ENCODE data around the gene TTC13. TPM values are rescaled to one million over a fixed set of nuclear protein-coding genes. Genes with fewer than 3 reads are reported as not detected.

TTC13 gene
- total RNA-seq, 6 donors from 2014 or later = 18.6 to 41.9 (median 33.3) TPM

DNA sequence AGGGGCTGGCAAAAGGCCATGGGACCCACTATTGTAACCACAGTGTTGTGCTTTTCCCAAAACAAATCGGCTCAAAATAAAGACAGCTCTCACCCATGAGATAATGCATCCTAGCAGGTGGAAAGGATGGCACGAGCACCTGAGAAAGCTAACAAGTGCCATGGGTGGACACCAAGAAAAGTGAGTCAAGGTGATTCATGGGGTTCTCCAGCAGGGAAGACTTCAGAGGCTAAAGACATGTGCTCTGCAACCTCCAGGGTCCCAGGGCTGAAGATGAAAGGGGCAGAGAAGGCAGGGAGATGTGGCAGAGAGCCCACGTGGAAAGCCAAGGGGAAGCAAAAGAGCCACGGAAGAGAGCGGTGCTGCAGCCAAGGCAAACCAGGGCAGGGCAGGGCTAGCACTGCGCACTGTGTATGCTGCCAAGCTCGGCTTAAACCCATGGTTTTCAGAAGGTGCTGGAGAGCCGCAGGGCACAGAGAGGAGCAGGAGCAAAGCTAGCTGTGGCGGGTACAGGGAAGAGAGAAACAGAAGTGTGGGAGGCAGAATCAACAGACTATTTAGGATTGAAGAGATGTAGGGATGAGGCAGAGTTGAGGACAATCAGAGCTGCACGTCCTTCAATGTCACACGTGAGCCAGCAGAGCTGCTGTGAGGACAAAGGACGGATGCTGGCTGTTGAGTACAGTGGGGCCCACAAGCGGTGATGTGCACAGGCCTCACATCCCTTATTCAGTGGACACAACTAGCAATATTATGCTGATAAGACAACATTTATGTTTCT is 68.5 kb downstream of the TTC13 start:
- no peaks in the 10 kb centered on the region for H3K27me3 ChIP-seq
- WGBS, 2 donors = 82 to 88% methylated on average over 13 of the region's 13 CpGs
- H3K9me3 ChIP-seq = no peaks in the 10 kb centered on the region
- peaks cover 4 to 7% (median 6%) of the 10 kb centered on the region in 4 donors for H3K4me1 ChIP-seq
- TF ChIP-seq, protein P1, sequence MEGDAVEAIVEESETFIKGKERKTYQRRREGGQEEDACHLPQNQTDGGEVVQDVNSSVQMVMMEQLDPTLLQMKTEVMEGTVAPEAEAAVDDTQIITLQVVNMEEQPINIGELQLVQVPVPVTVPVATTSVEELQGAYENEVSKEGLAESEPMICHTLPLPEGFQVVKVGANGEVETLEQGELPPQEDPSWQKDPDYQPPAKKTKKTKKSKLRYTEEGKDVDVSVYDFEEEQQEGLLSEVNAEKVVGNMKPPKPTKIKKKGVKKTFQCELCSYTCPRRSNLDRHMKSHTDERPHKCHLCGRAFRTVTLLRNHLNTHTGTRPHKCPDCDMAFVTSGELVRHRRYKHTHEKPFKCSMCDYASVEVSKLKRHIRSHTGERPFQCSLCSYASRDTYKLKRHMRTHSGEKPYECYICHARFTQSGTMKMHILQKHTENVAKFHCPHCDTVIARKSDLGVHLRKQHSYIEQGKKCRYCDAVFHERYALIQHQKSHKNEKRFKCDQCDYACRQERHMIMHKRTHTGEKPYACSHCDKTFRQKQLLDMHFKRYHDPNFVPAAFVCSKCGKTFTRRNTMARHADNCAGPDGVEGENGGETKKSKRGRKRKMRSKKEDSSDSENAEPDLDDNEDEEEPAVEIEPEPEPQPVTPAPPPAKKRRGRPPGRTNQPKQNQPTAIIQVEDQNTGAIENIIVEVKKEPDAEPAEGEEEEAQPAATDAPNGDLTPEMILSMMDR (IDR thresholded peaks at IDR 0.05) = no peak
- TF ChIP-seq POLR2A (IDR thresholded peaks at IDR 0.05) (no peak), EP300 (IDR thresholded peaks at IDR 0.05) (no peak), POLR2AphosphoS5 (IDR thresholded peaks at IDR 0.05) (no peak)
- no peak overlapping the region for H3K4me3 ChIP-seq
- DNase-seq = no peak
- peaks cover 6 to 83% (median 15%) of the 10 kb centered on the region in 4 donors for H3K36me3 ChIP-seq
- no peak overlapping the region for H3K27ac ChIP-seq
- peak; percentile 24 to 63 for ATAC-seq (ENCODE audit: low FRiP score in 2 of 2)

GRCh38 chr1:230907472-230908205 is 71.0 kb downstream of the TTC13 start:
- H3K4me3 ChIP-seq = no peak overlapping the region
- WGBS, 2 donors = 63 to 77% methylated on average over 4 of the region's 4 CpGs
- no peak for TF ChIP-seq POLR2AphosphoS5 (IDR thresholded peaks at IDR 0.05)
- no peaks in the 10 kb centered on the region for H3K27me3 ChIP-seq
- peaks cover 6 to 71% (median 12%) of the 10 kb centered on the region in 4 donors for H3K36me3 ChIP-seq
- ATAC-seq (ENCODE audit: low FRiP score in 2 of 2) (peak in 1 of 2 donors; percentile 71), DNase-seq (no peak)
- peaks cover 0 to 7% (median 6%) of the 10 kb centered on the region in 4 donors for H3K4me1 ChIP-seq
- no peaks in the 10 kb centered on the region for H3K9me3 ChIP-seq
- H3K27ac ChIP-seq = peak overlapping the region in 1 of 4 donors; percentile 35

DNA sequence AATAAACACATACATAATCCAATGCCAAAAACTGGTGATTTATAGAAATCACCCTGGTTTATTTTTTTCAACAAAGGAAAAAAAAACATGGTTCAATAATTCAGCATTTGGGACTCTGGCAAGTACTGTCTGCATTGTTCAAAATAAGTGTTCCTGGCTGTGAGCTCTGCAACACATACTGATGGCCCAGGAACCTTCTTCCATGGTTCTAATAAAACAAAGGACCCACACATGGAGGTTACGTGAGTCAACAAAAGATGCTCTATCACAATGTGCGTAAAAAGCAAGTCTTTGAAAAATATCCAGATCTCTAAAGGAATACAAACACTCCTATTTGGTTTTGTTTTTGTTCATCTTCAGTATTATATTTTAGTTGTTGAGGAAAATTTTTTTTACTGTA is 72.4 kb downstream of the TTC13 start:
- 90 to 93% methylated on average over 2 of the region's 2 CpGs for WGBS, 2 donors
- DNase-seq = no peak
- ATAC-seq (ENCODE audit: low FRiP score in 2 of 2) = no peak
- TF ChIP-seq EP300 (IDR thresholded peaks at IDR 0.05) = no peak
- no peak for TF ChIP-seq POLR2AphosphoS5 (IDR thresholded peaks at IDR 0.05)
- no peak for TF ChIP-seq POLR2A (IDR thresholded peaks at IDR 0.05)
- TF ChIP-seq, protein P1 (IDR thresholded peaks at IDR 0.05) = no peak
- Histone ChIP-seq H3K36me3 (peaks cover 6 to 59% (median 12%) of the 10 kb centered on the region in 4 donors), H3K27me3 (no peaks in the 10 kb centered on the region), H3K4me1 (peaks cover 0 to 8% (median 6%) of the 10 kb centered on the region in 4 donors), H3K27ac (no peak overlapping the region), H3K9me3 (no peaks in the 10 kb centered on the region), H3K4me3 (no peak overlapping the region)

DNA sequence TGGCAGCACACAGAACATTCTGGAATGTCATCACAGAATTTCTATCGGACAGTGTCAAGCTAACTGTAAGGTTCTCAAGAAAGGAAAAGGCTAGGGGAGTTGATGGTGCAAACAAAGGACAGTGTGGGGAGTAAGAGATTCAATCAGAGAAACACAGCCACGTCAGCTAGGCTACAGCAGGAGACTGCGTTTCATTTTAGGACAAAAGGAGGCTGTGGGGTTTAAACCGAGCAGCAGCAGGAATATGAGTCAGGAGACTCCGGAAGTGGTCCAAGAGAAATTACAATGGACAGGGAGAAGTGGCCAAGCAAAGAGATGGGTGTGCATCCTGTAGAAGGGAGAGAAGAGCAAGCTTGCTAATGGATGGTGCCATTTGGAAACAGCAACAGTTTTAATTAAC is 72.9 kb downstream of the TTC13 start:
- ATAC-seq (ENCODE audit: low FRiP score in 2 of 2) = no peak
- H3K4me1 ChIP-seq = peaks cover 3 to 13% (median 8%) of the 10 kb centered on the region in 4 donors
- no peaks in the 10 kb centered on the region for H3K9me3 ChIP-seq
- H3K36me3 ChIP-seq = peaks cover 6 to 54% (median 12%) of the 10 kb centered on the region in 4 donors
- WGBS, 2 donors = 82% methylated on average over 5 of the region's 5 CpGs
- no peak for TF ChIP-seq POLR2AphosphoS5 (IDR thresholded peaks at IDR 0.05)
- TF ChIP-seq POLR2A (IDR thresholded peaks at IDR 0.05) = no peak
- no peak for TF ChIP-seq EP300 (IDR thresholded peaks at IDR 0.05)
- TF ChIP-seq, protein P1 (IDR thresholded peaks at IDR 0.05) = no peak
- no peak overlapping the region for H3K27ac ChIP-seq
- no peak overlapping the region for H3K4me3 ChIP-seq
- no peaks in the 10 kb centered on the region for H3K27me3 ChIP-seq
- DNase-seq = no peak

DNA sequence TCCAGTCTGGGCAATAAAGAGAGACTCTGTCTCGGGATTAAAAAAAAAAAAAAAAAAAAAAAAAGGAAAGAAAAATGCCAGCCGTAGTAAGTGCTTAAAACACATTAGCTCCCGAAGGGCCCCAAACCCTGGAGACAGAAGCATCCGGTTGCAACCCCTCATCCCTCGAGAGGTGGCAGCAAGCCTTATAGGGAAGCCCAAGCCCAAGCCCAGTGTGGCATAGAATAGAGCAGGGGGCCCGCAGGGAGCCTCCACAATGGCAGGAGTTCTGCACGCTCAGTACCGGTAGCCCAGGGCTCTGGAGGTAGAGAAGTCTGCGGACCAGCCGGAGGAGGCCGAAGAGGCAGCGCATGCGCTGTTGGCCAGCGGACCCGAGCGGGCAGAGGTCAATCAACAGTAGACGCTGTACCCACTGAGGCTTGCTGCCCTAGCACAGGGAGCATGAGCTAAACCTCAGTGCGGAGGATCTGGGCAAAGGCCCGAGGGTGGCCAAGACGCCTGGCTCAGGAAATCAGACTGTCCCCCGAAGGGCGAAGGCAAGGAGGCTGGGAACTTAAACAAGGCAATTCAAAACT is 76.2 kb downstream of the TTC13 start:
- Histone ChIP-seq H3K4me1 (peaks cover 0 to 16% (median 10%) of the 10 kb centered on the region in 4 donors), H3K27ac (no peak overlapping the region), H3K27me3 (no peaks in the 10 kb centered on the region), H3K4me3 (no peak overlapping the region), H3K9me3 (no peaks in the 10 kb centered on the region), H3K36me3 (peaks cover 0 to 24% (median 2%) of the 10 kb centered on the region in 4 donors)
- ATAC-seq (ENCODE audit: low FRiP score in 2 of 2) (no peak), DNase-seq (peak in 1 of 2 donors; percentile 79)
- TF ChIP-seq, protein P1 (IDR thresholded peaks at IDR 0.05) = no peak
- no peak for TF ChIP-seq EP300 (IDR thresholded peaks at IDR 0.05)
- TF ChIP-seq POLR2AphosphoS5 (IDR thresholded peaks at IDR 0.05) = no peak
- TF ChIP-seq POLR2A (IDR thresholded peaks at IDR 0.05) = no peak
- 92 to 95% methylated on average over 22 of the region's 22 CpGs for WGBS, 2 donors
